NCI-H1092 treated with DMSO at 0.1 percent for 48 hours (cell line): ENCODE data around the gene NMUR1.
"Not testable (repeated sequence)": the region's sequence is repeated elsewhere in the genome, so short reads cannot be mapped to it uniquely, and the experiment has no call there.

ENCODE experiments used
- DNase-seq: peaks from one replicate; lab custom pipeline; 2025; lab: John Stamatoyannopoulos, UW

NMUR1 gene

GRCh38 chr2:231530099-231531011 lies at the start of gene NMUR1:
Gene NMUR1, minus strand, starts transcription at chr2:231530445. Its CDS starts 84 bp downstream, at chr2:231530361.
- no peak for DNase-seq

GRCh38 chr2:231579560-231579959 lies 49.3 kb upstream of the NMUR1 start:
- no peak for DNase-seq

GRCh38 chr2:231578655-231579054 lies 48.4 kb upstream of the NMUR1 start:
- not testable (repeated sequence) for DNase-seq

GRCh38 chr2:231576465-231576864 lies 46.2 kb upstream of the NMUR1 start:
- no peak for DNase-seq

- no peak for DNase-seq
Observed at GRCh38 chr2:231575612-231576256, 45.5 kb upstream of the NMUR1 start.

GRCh38 chr2:231573698-231574421 lies 43.6 kb upstream of the NMUR1 start:
- no peak for DNase-seq

- DNase-seq = no peak
Observed at GRCh38 chr2:231573096-231573495, 42.9 kb upstream of the NMUR1 start.

GRCh38 chr2:231571661-231572191 lies 41.5 kb upstream of the NMUR1 start:
- no peak for DNase-seq

GRCh38 chr2:231570915-231571314 lies 40.7 kb upstream of the NMUR1 start:
- not testable (repeated sequence) for DNase-seq

GRCh38 chr2:231568785-231569435 lies 38.7 kb upstream of the NMUR1 start:
- DNase-seq = peak; percentile 8

GRCh38 chr2:231568098-231568784 lies 38.0 kb upstream of the NMUR1 start:
- DNase-seq = no peak

- DNase-seq = no peak
Observed at GRCh38 chr2:231567159-231567558, 36.9 kb upstream of the NMUR1 start.

GRCh38 chr2:231565887-231566594 lies 35.8 kb upstream of the NMUR1 start:
- no peak for DNase-seq

- peak; percentile 26 for DNase-seq
Observed at GRCh38 chr2:231563378-231563961, 33.2 kb upstream of the NMUR1 start.

- DNase-seq = peak; percentile 13
Observed at GRCh38 chr2:231557571-231558217, 27.4 kb upstream of the NMUR1 start.

- no peak for DNase-seq
Observed at GRCh38 chr2:231556981-231557380, 26.7 kb upstream of the NMUR1 start.

- not testable (repeated sequence) for DNase-seq
Observed at GRCh38 chr2:231556496-231556895, 26.3 kb upstream of the NMUR1 start.

- no peak for DNase-seq
Observed at GRCh38 chr2:231554748-231555545, 24.7 kb upstream of the NMUR1 start.

GRCh38 chr2:231554327-231554726 lies 24.1 kb upstream of the NMUR1 start:
- no peak for DNase-seq
